WTC11 (cell line): ENCODE measurements around the gene PPP4R2. TPM values are rescaled to one million over a fixed set of nuclear protein-coding genes. Genes with fewer than 3 reads are reported as not detected.

ENCODE experiments used
- ATAC-seq: fragments of 200-7000 bp; cut with Tn5 transposase; 2 replicates; pipeline ENCODE4 v1.10.0; 2021; ENCODE audit warnings: mild to moderate bottlenecking, moderate library complexity
- CTCF ChIA-PET: fragments of 300-600 bp; sonication (Branson Sonifier 250); formaldehyde crosslinking; loops from one replicate; lab custom pipeline; 2021; ENCODE audit warnings: antibody characterized with exemption; lab: Charles Lee
- POLR2A ChIA-PET: fragments of 350-600 bp; sonication (Branson Sonifier 250); formaldehyde crosslinking; loops from one replicate; lab custom pipeline; 2021; ENCODE audit warnings: antibody characterized with exemption; lab: Charles Lee
- DNase-seq: peaks from one replicate; pipeline ENCODE4 v3.0.0; 2021; ENCODE audit warnings: low spot score
- H3K27ac Mint-ChIP-seq: 2 replicates; pipeline ENCODE4 v1.8.0; 2021; ENCODE audit warnings: mixed read lengths
- H3K27me3 Mint-ChIP-seq: 2 replicates; pipeline ENCODE4 v1.8.0; 2021; ENCODE audit warnings: low read depth, mild to moderate bottlenecking, moderate library complexity, mixed read lengths
- H3K36me3 Mint-ChIP-seq: 2 replicates; pipeline ENCODE4 v1.8.0; 2021; ENCODE audit warnings: mixed read lengths
- H3K4me1 Mint-ChIP-seq: 2 replicates; pipeline ENCODE4 v1.8.0; 2022; ENCODE audit warnings: mixed read lengths
- H3K4me3 Mint-ChIP-seq: 2 replicates; pipeline ENCODE4 v1.8.0; 2021; ENCODE audit warnings: mild to moderate bottlenecking, moderate library complexity, mixed read lengths
- H3K9me3 Mint-ChIP-seq: 2 replicates; pipeline ENCODE4 v1.8.0; 2021; ENCODE audit warnings: mixed read lengths
- CREM ChIP-seq: sonication (generic); formaldehyde crosslinking; IDR thresholded peaks from 2 replicates; pipeline ENCODE4 v1.8.1; 2022; ENCODE audit warnings: mild to moderate bottlenecking, missing genetic modification reagents, moderate library complexity
- ESRRA ChIP-seq: sonication (generic); formaldehyde crosslinking; IDR thresholded peaks from 2 replicates; pipeline ENCODE4 v1.8.1; 2022; ENCODE audit warnings: mild to moderate bottlenecking, missing genetic modification reagents, borderline replicate concordance
- FOXJ3 ChIP-seq: sonication (generic); formaldehyde crosslinking; IDR thresholded peaks from 2 replicates; pipeline ENCODE4 v1.9.0; 2021; ENCODE audit warnings: missing genetic modification reagents, mild to moderate bottlenecking, borderline replicate concordance
- HMGXB4 ChIP-seq: sonication (generic); formaldehyde crosslinking; IDR thresholded peaks from 2 replicates; pipeline ENCODE4 v1.8.1; 2023; ENCODE audit warnings: mild to moderate bottlenecking, moderate library complexity, missing genetic modification reagents
- IRF2 ChIP-seq: sonication (generic); formaldehyde crosslinking; IDR thresholded peaks from 2 replicates; pipeline ENCODE4 v1.8.0; 2022; ENCODE audit warnings: low read depth, missing genetic modification reagents, borderline replicate concordance
- JAZF1 ChIP-seq: fragments of 250-450 bp; sonication (Bioruptor Pico); IDR thresholded peaks from 2 replicates; pipeline ENCODE4 v1.9.0; 2021; ENCODE audit warnings: moderate library complexity, mild to moderate bottlenecking, inconsistent platforms
- MAX ChIP-seq: sonication (generic); formaldehyde crosslinking; IDR thresholded peaks from 2 replicates; pipeline ENCODE4 v1.8.0; 2022; ENCODE audit warnings: mild to moderate bottlenecking, missing genetic modification reagents
- MYBL2 ChIP-seq: sonication (generic); formaldehyde crosslinking; IDR thresholded peaks from 2 replicates; pipeline ENCODE4 v1.8.1; 2023; ENCODE audit warnings: mild to moderate bottlenecking, moderate library complexity, missing genetic modification reagents
- NFYB ChIP-seq: sonication (generic); formaldehyde crosslinking; conservative IDR thresholded peaks from 2 replicates; pipeline ENCODE4 v1.8.0; 2022; ENCODE audit warnings: low read depth, missing genetic modification reagents
- PRDM15 ChIP-seq: sonication (generic); formaldehyde crosslinking; IDR thresholded peaks from 2 replicates; pipeline ENCODE4 v1.8.0; 2022; ENCODE audit warnings: missing genetic modification reagents
- SMAD3 ChIP-seq: sonication (generic); formaldehyde crosslinking; IDR thresholded peaks from 2 replicates; pipeline ENCODE4 v1.8.0; 2022; ENCODE audit warnings: missing genetic modification reagents, mild to moderate bottlenecking, borderline replicate concordance
- ZNF121 ChIP-seq: sonication (generic); formaldehyde crosslinking; IDR thresholded peaks from 2 replicates; pipeline ENCODE4 v1.8.0; 2023; ENCODE audit warnings: missing genetic modification reagents
- ZNF263 ChIP-seq: sonication (generic); formaldehyde crosslinking; IDR thresholded peaks from 2 replicates; pipeline ENCODE4 v1.8.1; 2022; ENCODE audit warnings: low read depth, mild to moderate bottlenecking, moderate library complexity, missing genetic modification reagents
- ZNF512 ChIP-seq: sonication (generic); formaldehyde crosslinking; IDR thresholded peaks from 2 replicates; pipeline ENCODE4 v1.8.1; 2022; ENCODE audit warnings: missing genetic modification reagents, borderline replicate concordance
- total RNA-seq: library from RNA; stranded (reverse); gene quantifications from 3 replicates; pipeline ENCODE4 v1.2.3, GENCODE V29; 2021
- TF ChIP-seq, protein P1 (sequence below): sonication (generic); formaldehyde crosslinking; IDR thresholded peaks from 2 replicates; pipeline ENCODE4 v1.8.1; 2023; ENCODE audit warnings: mild to moderate bottlenecking, missing genetic modification reagents, borderline replicate concordance

PPP4R2 gene
- total RNA-seq, 1 experiment from 2014 or later, result 78.1 TPM

- CTCF ChIA-PET, result no interaction called here
- ATAC-seq, result no peak
These were observed 13.5 kb downstream of the PPP4R2 start for GRCh38 chr3:73010158-73010557.

DNA sequence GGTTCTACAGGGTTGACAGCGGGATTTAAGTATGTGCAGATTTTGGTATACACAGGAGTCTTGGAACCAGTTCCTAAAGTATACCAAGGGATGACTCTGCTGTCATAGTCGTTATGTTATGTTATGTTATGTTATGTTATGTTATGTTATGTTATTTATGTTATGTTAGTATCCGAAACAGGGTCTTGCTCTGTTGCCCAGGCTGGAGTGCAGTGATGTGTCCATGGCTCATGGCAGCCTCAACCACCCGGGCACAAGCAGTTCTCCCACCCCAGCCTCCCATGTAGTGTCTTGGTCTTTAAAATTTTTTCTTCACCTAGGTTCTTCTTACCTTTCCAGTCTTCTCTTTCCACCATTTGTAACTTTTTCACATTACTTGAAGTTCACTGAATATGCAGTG lies 21.7 kb downstream of the PPP4R2 start:
- ATAC-seq, result no peak
- Mint-ChIP-seq H3K4me3 (no peak overlapping the region), H3K27me3 (no peaks in the 10 kb centered on the region), H3K9me3 (no peaks in the 10 kb centered on the region), H3K27ac (peak overlapping the region; percentile 75; the same call in 1 of the 2 replicates), H3K4me1 (peaks cover 38% of the 10 kb centered on the region), H3K36me3 (peaks cover 4% of the 10 kb centered on the region)
- POLR2A ChIA-PET, result no interaction called here
- TF ChIP-seq CREM (CRISPR knock-in tag) (no peak), ESRRA (CRISPR knock-in tag) (no peak), ZNF121 (CRISPR knock-in tag) (peak; percentile 76), SMAD3 (CRISPR knock-in tag) (no peak), ZNF263 (CRISPR knock-in tag) (no peak), PRDM15 (CRISPR knock-in tag) (no peak), HMGXB4 (CRISPR knock-in tag) (no peak)
- TF ChIP-seq, protein P1, sequence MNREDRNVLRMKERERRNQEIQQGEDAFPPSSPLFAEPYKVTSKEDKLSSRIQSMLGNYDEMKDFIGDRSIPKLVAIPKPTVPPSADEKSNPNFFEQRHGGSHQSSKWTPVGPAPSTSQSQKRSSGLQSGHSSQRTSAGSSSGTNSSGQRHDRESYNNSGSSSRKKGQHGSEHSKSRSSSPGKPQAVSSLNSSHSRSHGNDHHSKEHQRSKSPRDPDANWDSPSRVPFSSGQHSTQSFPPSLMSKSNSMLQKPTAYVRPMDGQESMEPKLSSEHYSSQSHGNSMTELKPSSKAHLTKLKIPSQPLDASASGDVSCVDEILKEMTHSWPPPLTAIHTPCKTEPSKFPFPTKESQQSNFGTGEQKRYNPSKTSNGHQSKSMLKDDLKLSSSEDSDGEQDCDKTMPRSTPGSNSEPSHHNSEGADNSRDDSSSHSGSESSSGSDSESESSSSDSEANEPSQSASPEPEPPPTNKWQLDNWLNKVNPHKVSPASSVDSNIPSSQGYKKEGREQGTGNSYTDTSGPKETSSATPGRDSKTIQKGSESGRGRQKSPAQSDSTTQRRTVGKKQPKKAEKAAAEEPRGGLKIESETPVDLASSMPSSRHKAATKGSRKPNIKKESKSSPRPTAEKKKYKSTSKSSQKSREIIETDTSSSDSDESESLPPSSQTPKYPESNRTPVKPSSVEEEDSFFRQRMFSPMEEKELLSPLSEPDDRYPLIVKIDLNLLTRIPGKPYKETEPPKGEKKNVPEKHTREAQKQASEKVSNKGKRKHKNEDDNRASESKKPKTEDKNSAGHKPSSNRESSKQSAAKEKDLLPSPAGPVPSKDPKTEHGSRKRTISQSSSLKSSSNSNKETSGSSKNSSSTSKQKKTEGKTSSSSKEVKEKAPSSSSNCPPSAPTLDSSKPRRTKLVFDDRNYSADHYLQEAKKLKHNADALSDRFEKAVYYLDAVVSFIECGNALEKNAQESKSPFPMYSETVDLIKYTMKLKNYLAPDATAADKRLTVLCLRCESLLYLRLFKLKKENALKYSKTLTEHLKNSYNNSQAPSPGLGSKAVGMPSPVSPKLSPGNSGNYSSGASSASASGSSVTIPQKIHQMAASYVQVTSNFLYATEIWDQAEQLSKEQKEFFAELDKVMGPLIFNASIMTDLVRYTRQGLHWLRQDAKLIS (CRISPR knock-in tag), result no peak
- DNase-seq, result no peak
- CTCF ChIA-PET, result no interaction called here

More at GRCh38 chr3:73010158-73010557, 13.5 kb downstream of the PPP4R2 start:
- H3K27ac Mint-ChIP-seq, result peak overlapping the region; percentile 54; the same call in 1 of the 2 replicates
- POLR2A ChIA-PET, result no interaction called here
- H3K4me3 Mint-ChIP-seq, result no peak overlapping the region
- no peaks in the 10 kb centered on the region for H3K9me3 Mint-ChIP-seq
- peaks cover 51% of the 10 kb centered on the region for H3K4me1 Mint-ChIP-seq
- no peaks in the 10 kb centered on the region for H3K27me3 Mint-ChIP-seq
- peaks cover 23% of the 10 kb centered on the region for H3K36me3 Mint-ChIP-seq
- no peak for TF ChIP-seq MAX
- no peak for TF ChIP-seq SMAD3 (CRISPR knock-in tag)
- no peak for DNase-seq

- H3K4me3 Mint-ChIP-seq, result no peak overlapping the region
- POLR2A ChIA-PET, result interaction anchor here (0.6 kb wide), 1 partner anchor 69 kb away, joined by 3 read pairs; no protein-coding TSS in a partner anchor
- H3K36me3 Mint-ChIP-seq, result peaks cover 4% of the 10 kb centered on the region
- CTCF ChIA-PET, result no interaction called here
- H3K27me3 Mint-ChIP-seq, result no peaks in the 10 kb centered on the region
- peaks cover 39% of the 10 kb centered on the region for H3K4me1 Mint-ChIP-seq
- ATAC-seq (no peak), DNase-seq (no peak)
- no peaks in the 10 kb centered on the region for H3K9me3 Mint-ChIP-seq
- no peak overlapping the region for H3K27ac Mint-ChIP-seq
- TF ChIP-seq NFYB (CRISPR knock-in tag), result no peak
- no peak for TF ChIP-seq ZNF512 (CRISPR knock-in tag)
- TF ChIP-seq, protein P1 (CRISPR knock-in tag), result no peak
- no peak for TF ChIP-seq FOXJ3 (CRISPR knock-in tag)
- TF ChIP-seq MYBL2 (CRISPR knock-in tag), result no peak
- no peak for TF ChIP-seq JAZF1 (CRISPR knock-in tag)
- TF ChIP-seq IRF2 (CRISPR knock-in tag), result no peak
These were observed 22.3 kb downstream of the PPP4R2 start for GRCh38 chr3:73018790-73019441.
